AG04450 (cell line): Measurements from ENCODE around the gene TRIM27. TPM values are rescaled to one million over a fixed set of nuclear protein-coding genes. Genes with fewer than 3 reads are reported as not detected.
A peak's percentile ranks its signal among the peaks of the same experiment; 100 is the strongest.

Source experiments
- CTCF ChIA-PET: fragments of 300-600, 350-600 bp; formaldehyde crosslinking; extraction: SDS; loops from one replicate; lab custom pipeline; 2022; ENCODE audit warnings: antibody characterized with exemption, inconsistent platforms; lab: Charles Lee
- POLR2A ChIA-PET: fragments of 350-600 bp; formaldehyde crosslinking; extraction: SDS; loops from one replicate; lab custom pipeline; 2021; ENCODE audit warnings: antibody characterized with exemption, inconsistent platforms; lab: Yijun Ruan, JAX
- DNase-seq: peaks from one replicate; pipeline ENCODE4 v3.0.0-alpha.2; 2011; ENCODE audit warnings: low read depth, low spot score
- H3K27ac ChIP-seq: one replicate; pipeline ENCODE4 v1.5.1; 2012; ENCODE audit warnings: low read depth, low read length, control low read depth
- H3K27me3 ChIP-seq: one replicate; pipeline ENCODE4 v1.6.0; 2012; ENCODE audit warnings: low read length; ENCODE audit not compliant: control insufficient read depth, insufficient read depth
- H3K4me3 ChIP-seq: 2 replicates; pipeline ENCODE4 v1.5.1; 2011; ENCODE audit warnings: mild to moderate bottlenecking, low read depth, low read length, control low read depth
- H3K9me3 ChIP-seq: 2 replicates; pipeline ENCODE4 v1.5.1; 2012; ENCODE audit warnings: low read length; ENCODE audit not compliant: control insufficient read depth, insufficient read depth
- CTCF ChIP-seq: IDR thresholded peaks from 2 replicates; pipeline ENCODE4 v1.5.1; 2011; ENCODE audit warnings: low read depth, low read length, control low read depth, inconsistent platforms
- polyA plus RNA-seq: library from polyadenylated mRNA; depleted of rRNA; stranded (reverse); fragments of >200 nt; gene quantifications from 2 replicates; pipeline ENCODE4 v1.2.3, GENCODE V29; 2011

Gene TRIM27
- polyA plus RNA-seq, 1 experiment = 73.8 TPM

GRCh38 chr6:28945349-28945748, 21.6 kb upstream of the TRIM27 start:
- no peaks in the 10 kb centered on the region for H3K9me3 ChIP-seq
- no peak overlapping the region for H3K4me3 ChIP-seq
- no peak overlapping the region for H3K27ac ChIP-seq
- DNase-seq = no peak
- H3K27me3 ChIP-seq = no peaks in the 10 kb centered on the region
- CTCF ChIA-PET = interaction anchor here (1.7 kb wide), 1 partner anchor 106 kb away, joined by 4 read pairs; no protein-coding TSS in a partner anchor
- TF ChIP-seq CTCF = no peak
- POLR2A ChIA-PET = no interaction called here

GRCh38 chr6:28944412-28944865, 20.7 kb upstream of the TRIM27 start:
- CTCF ChIA-PET = no interaction called here
- H3K4me3 ChIP-seq = peak overlapping the region; percentile 65
- peak overlapping the region; percentile 50 for H3K27ac ChIP-seq
- H3K27me3 ChIP-seq = no peaks in the 10 kb centered on the region
- peak; percentile 66 for DNase-seq
- H3K9me3 ChIP-seq = no peaks in the 10 kb centered on the region
- POLR2A ChIA-PET = no interaction called here
- TF ChIP-seq CTCF = no peak

- Histone ChIP-seq H3K27ac (peak overlapping the region; percentile 50), H3K9me3 (no peaks in the 10 kb centered on the region), H3K27me3 (no peaks in the 10 kb centered on the region), H3K4me3 (peak overlapping the region; percentile 65)
- peak; percentile 55 for DNase-seq
- CTCF ChIA-PET = no interaction called here
- TF ChIP-seq CTCF = no peak
- POLR2A ChIA-PET = interaction anchor here (0.6 kb wide), 1 partner anchor 814 kb away, joined by 4 read pairs; no protein-coding TSS in a partner anchor
These were observed 20.0 kb upstream of the TRIM27 start for GRCh38 chr6:28943557-28944411.

- H3K4me3 ChIP-seq = peak overlapping the region; percentile 65
- TF ChIP-seq CTCF = no peak
- ChIA-PET CTCF (no interaction called here), POLR2A (interaction anchor here (0.6 kb wide), 1 partner anchor 813 kb away, joined by 4 read pairs; no protein-coding TSS in a partner anchor)
- no peaks in the 10 kb centered on the region for H3K9me3 ChIP-seq
- H3K27me3 ChIP-seq = no peaks in the 10 kb centered on the region
- no peak overlapping the region for H3K27ac ChIP-seq
- no peak for DNase-seq
These were observed 19.4 kb upstream of the TRIM27 start for GRCh38 chr6:28943223-28943556.
